Measurements from ENCODE around the gene ZDHHC13.

The ZDHHC13 gene

DNA sequence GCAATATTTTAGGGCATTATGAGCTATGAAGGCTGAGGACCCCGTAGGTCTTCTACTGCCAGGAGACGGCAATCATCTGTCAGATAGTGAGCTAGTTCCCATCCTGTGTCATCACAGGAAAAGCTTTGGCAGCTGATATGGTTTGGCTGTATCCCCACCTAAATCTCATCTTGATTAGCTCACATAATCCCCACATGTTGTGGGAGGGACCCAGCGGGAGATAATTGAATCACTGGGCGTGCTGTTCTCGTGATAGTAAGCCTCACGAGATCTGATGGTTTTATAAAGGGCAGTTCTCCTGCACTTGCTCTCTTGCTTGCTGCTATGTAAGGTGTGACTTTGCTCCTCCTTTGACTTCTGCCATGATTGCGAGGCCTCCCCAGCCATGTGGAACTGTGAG is 66.7 kb downstream of the ZDHHC13 start:
- no peak overlapping the region for H3K27ac ChIP-seq (ENCODE audit: low read depth, low read length)
- H3K4me1 ChIP-seq (ENCODE audit: control insufficient read depth in 5 of 5, insufficient read depth in 5 of 5, low read length in 5 of 5), result no peaks in the 10 kb centered on the region
- peaks cover 0 to 11% (median 2%) of the 10 kb centered on the region in 5 donors for H3K27me3 ChIP-seq (ENCODE audit: control insufficient read depth in 5 of 5, insufficient read depth in 4 of 5, low read length in 5 of 5)
- H3K9ac ChIP-seq (ENCODE audit: low read length in 5 of 5), result no peak overlapping the region
- H3K4me3 ChIP-seq (ENCODE audit: low read depth in 1 of 5, low read length in 5 of 5), result no peak overlapping the region
- no peaks in the 10 kb centered on the region for H3K9me3 ChIP-seq (ENCODE audit: control insufficient read depth in 5 of 5, low read length in 5 of 5)
- no peaks in the 10 kb centered on the region for H3K36me3 ChIP-seq (ENCODE audit: control insufficient read depth in 5 of 5, insufficient read depth in 5 of 5, low read length in 5 of 5)

DNA sequence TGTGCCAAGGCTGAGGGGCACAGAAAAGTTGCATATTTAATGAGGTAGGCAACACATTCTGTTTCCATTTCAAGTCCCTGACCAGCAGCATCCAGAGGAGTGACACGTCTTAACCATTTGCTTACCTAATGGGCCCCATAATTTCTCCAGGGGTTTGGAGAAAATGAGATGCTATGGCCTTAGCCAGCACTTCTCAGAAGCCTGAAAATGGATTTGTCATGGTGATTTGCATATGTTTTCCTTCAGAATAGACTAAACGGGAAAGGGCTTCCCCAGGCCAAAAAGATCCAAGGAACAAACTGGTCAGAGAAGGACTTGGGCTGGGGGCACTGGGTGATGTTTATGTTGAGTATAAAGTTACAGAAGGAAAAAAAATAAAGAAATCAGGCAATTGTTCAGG is 68.1 kb downstream of the ZDHHC13 start:
- no peak overlapping the region for H3K9ac ChIP-seq (ENCODE audit: low read length in 5 of 5)
- no peak overlapping the region for H3K27ac ChIP-seq (ENCODE audit: low read depth, low read length)
- H3K27me3 ChIP-seq (ENCODE audit: control insufficient read depth in 5 of 5, insufficient read depth in 4 of 5, low read length in 5 of 5), result peaks cover 0 to 11% (median 2%) of the 10 kb centered on the region in 5 donors
- H3K4me3 ChIP-seq (ENCODE audit: low read depth in 1 of 5, low read length in 5 of 5), result no peak overlapping the region
- H3K4me1 ChIP-seq (ENCODE audit: control insufficient read depth in 5 of 5, insufficient read depth in 5 of 5, low read length in 5 of 5), result no peaks in the 10 kb centered on the region
- H3K36me3 ChIP-seq (ENCODE audit: control insufficient read depth in 5 of 5, insufficient read depth in 5 of 5, low read length in 5 of 5), result no peaks in the 10 kb centered on the region
- H3K9me3 ChIP-seq (ENCODE audit: control insufficient read depth in 5 of 5, low read length in 5 of 5), result no peaks in the 10 kb centered on the region

DNA sequence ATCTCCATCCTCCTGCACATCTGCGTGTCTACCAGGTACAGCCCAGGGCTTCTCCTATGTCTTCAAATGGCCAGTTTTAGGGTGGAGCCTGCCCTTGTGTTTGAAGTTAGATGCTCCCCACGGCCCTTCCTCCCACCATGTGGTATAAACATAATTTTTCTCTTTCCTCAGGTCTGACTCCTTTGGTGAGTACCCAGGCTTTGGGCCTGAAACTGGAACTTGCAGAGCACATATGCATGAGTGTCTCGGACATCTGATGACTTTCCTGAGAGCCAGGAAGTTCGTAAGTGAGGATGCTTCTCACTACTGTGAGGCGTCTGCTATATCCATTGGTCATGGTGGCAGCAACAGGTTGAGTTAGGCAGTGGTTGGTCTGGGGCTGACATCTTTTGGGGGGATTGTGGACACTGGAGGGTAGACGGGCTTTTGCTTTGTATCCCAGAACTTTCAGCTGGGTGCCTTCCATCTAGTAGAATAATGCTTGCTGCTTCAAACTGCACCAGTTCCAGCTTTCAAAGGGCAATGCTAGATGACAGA is 68.6 kb downstream of the ZDHHC13 start:
- no peaks in the 10 kb centered on the region for H3K36me3 ChIP-seq (ENCODE audit: control insufficient read depth in 5 of 5, insufficient read depth in 5 of 5, low read length in 5 of 5)

DNA sequence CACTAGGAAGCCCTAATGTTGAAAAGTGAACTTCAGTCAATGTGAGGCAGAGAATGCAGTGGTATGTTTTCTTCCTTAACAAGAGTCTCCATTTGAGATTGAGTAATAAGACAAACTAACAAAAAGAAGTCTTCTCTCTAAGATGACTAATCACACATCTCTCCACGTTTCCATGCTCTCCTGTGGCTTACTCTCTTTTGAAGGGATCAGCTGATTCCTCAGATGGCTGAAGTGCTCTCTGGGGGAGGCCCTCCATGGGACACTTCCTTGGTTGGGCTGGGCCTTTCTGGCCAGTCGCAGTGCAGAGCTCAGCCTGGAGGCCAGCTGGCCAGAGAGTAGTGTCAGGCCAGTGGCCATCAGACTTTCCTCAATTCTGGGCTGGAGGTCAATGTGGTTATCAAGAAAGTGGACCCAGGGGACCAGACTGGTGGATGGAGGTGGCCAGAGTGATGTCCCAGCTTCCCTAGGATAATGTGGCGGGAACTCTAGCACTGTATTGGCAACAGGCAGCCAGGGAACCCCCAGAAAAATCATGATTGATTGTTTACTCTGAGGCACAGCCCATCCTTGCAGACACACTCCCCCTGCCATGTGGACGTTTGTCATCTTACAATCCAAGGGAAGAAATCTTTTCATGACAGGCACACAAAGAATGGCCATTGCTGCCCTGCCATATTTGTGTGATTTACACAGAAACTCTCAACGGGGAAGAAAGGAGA is 70.3 kb downstream of the ZDHHC13 start:
- Histone ChIP-seq H3K36me3 (ENCODE audit: control insufficient read depth in 5 of 5, insufficient read depth in 5 of 5, low read length in 5 of 5) (no peaks in the 10 kb centered on the region), H3K27me3 (ENCODE audit: control insufficient read depth in 5 of 5, insufficient read depth in 4 of 5, low read length in 5 of 5) (peaks cover 0 to 11% (median 3%) of the 10 kb centered on the region in 5 donors), H3K4me1 (ENCODE audit: control insufficient read depth in 5 of 5, insufficient read depth in 5 of 5, low read length in 5 of 5) (no peaks in the 10 kb centered on the region), H3K9ac (ENCODE audit: low read length in 5 of 5) (no peak overlapping the region), H3K9me3 (ENCODE audit: control insufficient read depth in 5 of 5, low read length in 5 of 5) (no peaks in the 10 kb centered on the region), H3K27ac (ENCODE audit: low read depth, low read length) (no peak overlapping the region), H3K4me3 (ENCODE audit: low read depth in 1 of 5, low read length in 5 of 5) (no peak overlapping the region)

More for the DNA sequence above, 68.6 kb downstream of the ZDHHC13 start:
- no peak overlapping the region for H3K27ac ChIP-seq (ENCODE audit: low read depth, low read length)
- H3K27me3 ChIP-seq (ENCODE audit: control insufficient read depth in 5 of 5, insufficient read depth in 4 of 5, low read length in 5 of 5), result peaks cover 0 to 11% (median 2%) of the 10 kb centered on the region in 5 donors
- H3K4me3 ChIP-seq (ENCODE audit: low read depth in 1 of 5, low read length in 5 of 5), result no peak overlapping the region
- no peaks in the 10 kb centered on the region for H3K9me3 ChIP-seq (ENCODE audit: control insufficient read depth in 5 of 5, low read length in 5 of 5)
- no peaks in the 10 kb centered on the region for H3K4me1 ChIP-seq (ENCODE audit: control insufficient read depth in 5 of 5, insufficient read depth in 5 of 5, low read length in 5 of 5)
- no peak overlapping the region for H3K9ac ChIP-seq (ENCODE audit: low read length in 5 of 5)

DNA sequence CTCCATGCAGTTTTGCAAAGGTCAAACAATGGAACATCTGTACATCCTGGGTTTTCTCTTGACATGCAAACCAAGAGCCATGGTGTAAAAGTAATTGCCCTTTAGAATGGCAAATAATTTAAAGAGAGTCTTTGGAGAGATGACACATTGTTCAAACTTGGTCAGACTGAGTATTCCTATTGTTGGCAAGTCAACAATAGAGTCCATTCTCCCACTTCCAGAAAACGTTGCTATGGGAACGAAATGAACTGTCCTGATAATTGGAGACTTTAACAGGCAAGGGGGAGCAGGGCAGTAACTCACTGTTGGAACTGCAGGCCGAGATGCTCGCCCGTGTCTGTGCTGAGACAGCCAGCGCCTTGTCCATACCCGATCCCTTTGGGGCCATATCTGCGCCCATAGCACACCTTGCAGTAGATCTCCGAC is 70.9 kb downstream of the ZDHHC13 start:
- Histone ChIP-seq H3K9me3 (ENCODE audit: control insufficient read depth in 5 of 5, low read length in 5 of 5) (no peaks in the 10 kb centered on the region), H3K4me1 (ENCODE audit: control insufficient read depth in 5 of 5, insufficient read depth in 5 of 5, low read length in 5 of 5) (no peaks in the 10 kb centered on the region), H3K4me3 (ENCODE audit: low read depth in 1 of 5, low read length in 5 of 5) (no peak overlapping the region), H3K27ac (ENCODE audit: low read depth, low read length) (no peak overlapping the region), H3K27me3 (ENCODE audit: control insufficient read depth in 5 of 5, insufficient read depth in 4 of 5, low read length in 5 of 5) (peaks cover 0 to 11% (median 3%) of the 10 kb centered on the region in 5 donors), H3K9ac (ENCODE audit: low read length in 5 of 5) (no peak overlapping the region), H3K36me3 (ENCODE audit: control insufficient read depth in 5 of 5, insufficient read depth in 5 of 5, low read length in 5 of 5) (no peaks in the 10 kb centered on the region)

DNA sequence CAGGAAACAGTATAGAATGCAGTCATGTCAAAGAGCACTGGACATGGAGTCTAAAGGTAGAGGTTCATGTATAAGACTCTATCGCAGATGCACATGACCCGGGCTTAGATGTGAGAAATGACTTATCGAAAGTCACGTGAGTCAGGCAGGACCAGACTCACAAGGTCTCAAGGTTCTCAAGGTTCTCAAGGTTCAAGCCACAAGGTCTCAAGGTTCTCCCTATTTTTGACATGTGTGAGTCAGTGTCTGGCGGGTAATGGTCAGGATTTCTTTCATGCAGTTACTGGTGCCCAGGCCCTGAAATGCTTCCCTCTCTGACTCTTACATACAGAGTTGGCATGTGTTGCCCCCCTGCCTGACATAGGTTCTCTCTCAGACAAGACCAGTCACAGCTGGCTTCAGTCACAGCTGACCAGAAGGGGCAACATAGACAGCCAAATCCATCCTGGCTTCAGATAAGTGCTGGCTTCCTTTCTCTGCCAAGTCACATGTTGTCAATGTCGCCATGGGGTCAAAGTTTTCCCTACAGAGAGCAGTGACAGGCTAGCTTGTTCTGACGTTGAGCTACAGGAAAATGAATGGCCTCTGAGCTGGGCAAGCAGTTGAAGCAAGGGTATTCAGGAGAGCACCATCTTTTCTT is 74.7 kb downstream of the ZDHHC13 start:
- H3K4me3 ChIP-seq (ENCODE audit: low read depth in 1 of 5, low read length in 5 of 5), result no peak overlapping the region
- H3K27me3 ChIP-seq (ENCODE audit: control insufficient read depth in 5 of 5, insufficient read depth in 4 of 5, low read length in 5 of 5), result peaks cover 0 to 5% (median 0%) of the 10 kb centered on the region in 5 donors
- H3K9me3 ChIP-seq (ENCODE audit: control insufficient read depth in 5 of 5, low read length in 5 of 5), result no peaks in the 10 kb centered on the region
- no peaks in the 10 kb centered on the region for H3K36me3 ChIP-seq (ENCODE audit: control insufficient read depth in 5 of 5, insufficient read depth in 5 of 5, low read length in 5 of 5)
- no peak overlapping the region for H3K9ac ChIP-seq (ENCODE audit: low read length in 5 of 5)
- H3K4me1 ChIP-seq (ENCODE audit: control insufficient read depth in 5 of 5, insufficient read depth in 5 of 5, low read length in 5 of 5), result no peaks in the 10 kb centered on the region
- no peak overlapping the region for H3K27ac ChIP-seq (ENCODE audit: low read depth, low read length)

DNA sequence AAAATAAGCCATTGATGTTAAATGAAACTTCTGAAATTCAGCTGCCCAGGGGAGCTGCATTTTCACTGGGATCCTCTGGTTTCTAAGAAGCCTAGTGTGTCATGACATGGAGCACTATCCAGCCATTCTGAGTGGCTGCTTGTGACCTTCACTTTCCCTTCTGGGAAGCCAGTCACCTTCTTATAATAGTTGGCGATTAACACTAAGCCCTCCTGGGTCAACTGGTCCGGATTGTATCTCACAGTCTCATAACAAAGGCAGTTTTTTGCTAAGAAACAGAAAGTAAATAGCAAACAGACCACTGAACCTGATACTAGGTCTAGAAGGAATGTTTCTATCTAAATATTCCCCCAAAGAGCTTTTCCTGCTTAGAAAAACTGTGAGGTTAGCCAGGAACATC is 76.9 kb downstream of the ZDHHC13 start:
- H3K27ac ChIP-seq (ENCODE audit: low read depth, low read length), result no peak overlapping the region
- no peaks in the 10 kb centered on the region for H3K4me1 ChIP-seq (ENCODE audit: control insufficient read depth in 5 of 5, insufficient read depth in 5 of 5, low read length in 5 of 5)
- peaks cover 0 to 3% (median 0%) of the 10 kb centered on the region in 5 donors for H3K27me3 ChIP-seq (ENCODE audit: control insufficient read depth in 5 of 5, insufficient read depth in 4 of 5, low read length in 5 of 5)
- H3K4me3 ChIP-seq (ENCODE audit: low read depth in 1 of 5, low read length in 5 of 5), result no peak overlapping the region
- H3K9me3 ChIP-seq (ENCODE audit: control insufficient read depth in 5 of 5, low read length in 5 of 5), result no peaks in the 10 kb centered on the region
- no peak overlapping the region for H3K9ac ChIP-seq (ENCODE audit: low read length in 5 of 5)
- no peaks in the 10 kb centered on the region for H3K36me3 ChIP-seq (ENCODE audit: control insufficient read depth in 5 of 5, insufficient read depth in 5 of 5, low read length in 5 of 5)

DNA sequence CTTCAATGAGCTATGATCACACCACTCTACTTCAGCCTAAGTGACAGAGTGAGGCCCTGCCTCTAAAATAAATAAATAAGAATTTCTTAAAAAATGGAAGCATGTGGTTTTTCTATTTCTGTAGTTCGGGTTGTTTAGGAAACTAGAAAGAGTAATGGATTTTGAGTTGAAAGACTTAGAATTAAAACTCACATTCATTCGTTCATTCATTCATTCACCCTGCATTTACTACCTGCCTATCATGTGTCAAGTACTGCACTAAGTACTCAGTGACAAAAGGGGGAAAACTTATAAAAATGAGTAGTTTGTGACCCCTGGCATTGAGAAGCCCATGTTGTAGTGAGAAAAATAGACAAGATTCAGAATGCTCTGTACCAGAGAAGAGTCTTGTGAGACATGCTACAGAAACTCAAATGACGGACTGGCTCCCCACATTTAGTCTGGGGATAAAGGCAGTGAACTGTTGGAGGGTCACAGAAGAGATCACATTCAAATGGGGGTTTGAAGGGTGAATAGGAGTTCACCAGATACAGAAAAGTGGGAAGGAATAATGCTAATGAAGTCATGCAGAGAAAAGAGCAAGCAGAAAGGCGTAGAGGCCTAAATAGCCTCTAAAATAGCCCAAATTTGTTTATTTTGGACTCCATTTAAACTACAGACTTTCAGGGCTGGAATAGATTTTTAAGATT is 77.8 kb downstream of the ZDHHC13 start:
- Histone ChIP-seq H3K27ac (ENCODE audit: low read depth, low read length) (no peak overlapping the region), H3K9ac (ENCODE audit: low read length in 5 of 5) (no peak overlapping the region), H3K36me3 (ENCODE audit: control insufficient read depth in 5 of 5, insufficient read depth in 5 of 5, low read length in 5 of 5) (no peaks in the 10 kb centered on the region), H3K4me3 (ENCODE audit: low read depth in 1 of 5, low read length in 5 of 5) (no peak overlapping the region), H3K4me1 (ENCODE audit: control insufficient read depth in 5 of 5, insufficient read depth in 5 of 5, low read length in 5 of 5) (no peaks in the 10 kb centered on the region), H3K27me3 (ENCODE audit: control insufficient read depth in 5 of 5, insufficient read depth in 4 of 5, low read length in 5 of 5) (peaks cover 0 to 3% (median 0%) of the 10 kb centered on the region in 5 donors), H3K9me3 (ENCODE audit: control insufficient read depth in 5 of 5, low read length in 5 of 5) (no peaks in the 10 kb centered on the region)

DNA sequence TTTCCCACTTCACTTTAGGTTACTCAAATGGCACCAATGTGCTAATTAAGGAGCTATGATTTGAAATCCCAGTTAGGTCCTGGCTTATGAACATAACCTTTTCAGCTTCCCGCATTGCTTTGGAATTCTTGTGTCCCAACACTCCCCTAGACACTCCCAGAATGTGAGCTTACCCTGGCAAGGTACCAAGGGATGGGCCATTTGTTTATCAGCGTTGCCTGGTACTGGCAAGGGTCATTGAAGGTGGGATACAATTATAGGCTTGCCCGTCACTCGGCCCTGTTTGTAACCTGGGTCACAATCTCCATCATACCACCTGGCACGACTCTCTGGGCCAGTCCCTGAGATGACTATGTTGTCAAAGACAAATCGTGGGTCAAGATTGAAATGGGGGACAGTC is 79.5 kb downstream of the ZDHHC13 start:
- H3K27ac ChIP-seq (ENCODE audit: low read depth, low read length), result no peak overlapping the region
- H3K9ac ChIP-seq (ENCODE audit: low read length in 5 of 5), result no peak overlapping the region
- H3K4me1 ChIP-seq (ENCODE audit: control insufficient read depth in 5 of 5, insufficient read depth in 5 of 5, low read length in 5 of 5), result peaks cover 0 to 4% (median 0%) of the 10 kb centered on the region in 5 donors
- no peaks in the 10 kb centered on the region for H3K36me3 ChIP-seq (ENCODE audit: control insufficient read depth in 5 of 5, insufficient read depth in 5 of 5, low read length in 5 of 5)
- no peak overlapping the region for H3K4me3 ChIP-seq (ENCODE audit: low read depth in 1 of 5, low read length in 5 of 5)
- H3K27me3 ChIP-seq (ENCODE audit: control insufficient read depth in 5 of 5, insufficient read depth in 4 of 5, low read length in 5 of 5), result peaks cover 0 to 3% (median 0%) of the 10 kb centered on the region in 5 donors
- H3K9me3 ChIP-seq (ENCODE audit: control insufficient read depth in 5 of 5, low read length in 5 of 5), result no peaks in the 10 kb centered on the region

DNA sequence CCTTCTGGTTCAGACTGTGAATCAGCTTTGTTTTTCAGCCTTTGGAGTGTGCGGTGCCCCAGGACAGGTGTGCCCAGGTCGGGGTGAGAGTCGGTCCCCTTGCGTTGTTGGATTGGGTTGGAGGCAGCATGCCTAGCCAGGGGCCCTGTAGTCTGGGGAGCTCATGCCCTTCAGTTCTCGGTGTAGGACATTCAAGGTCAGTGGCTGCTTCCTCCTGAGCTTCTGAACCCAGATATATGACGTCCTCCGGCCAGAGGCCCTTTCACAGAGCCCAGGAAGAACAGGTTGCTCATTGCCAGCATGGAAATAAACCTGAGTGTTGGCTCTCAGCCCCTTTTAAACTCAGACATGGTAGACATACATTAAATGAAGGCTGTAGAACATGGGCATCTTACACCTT is 82.1 kb downstream of the ZDHHC13 start:
- Histone ChIP-seq H3K36me3 (ENCODE audit: control insufficient read depth in 5 of 5, insufficient read depth in 5 of 5, low read length in 5 of 5) (no peaks in the 10 kb centered on the region), H3K27me3 (ENCODE audit: control insufficient read depth in 5 of 5, insufficient read depth in 4 of 5, low read length in 5 of 5) (peaks cover 0 to 3% (median 0%) of the 10 kb centered on the region in 5 donors), H3K9ac (ENCODE audit: low read length in 5 of 5) (no peak overlapping the region), H3K27ac (ENCODE audit: low read depth, low read length) (no peak overlapping the region), H3K4me1 (ENCODE audit: control insufficient read depth in 5 of 5, insufficient read depth in 5 of 5, low read length in 5 of 5) (peaks cover 0 to 4% (median 0%) of the 10 kb centered on the region in 5 donors), H3K4me3 (ENCODE audit: low read depth in 1 of 5, low read length in 5 of 5) (no peak overlapping the region), H3K9me3 (ENCODE audit: control insufficient read depth in 5 of 5, low read length in 5 of 5) (no peaks in the 10 kb centered on the region)
